Lower leg skin (tissue), 4 donors: Measurements from ENCODE around the gene CRYAB. TPM values are rescaled to one million over a fixed set of nuclear protein-coding genes. Genes with fewer than 3 reads are reported as not detected.

Experiments
- DNase-seq, 2 donors: peaks; one replicate each; pipeline ENCODE4 v3.0.0-alpha.2; 2019; ENCODE audit warnings: low spot score in 2 of 2
- H3K4me3 ChIP-seq: fragments of 200-600 bp; sonication (generic); 2 replicates; pipeline ENCODE4 v1.5.1; 2017; ENCODE audit warnings: mild to moderate bottlenecking, low read depth; ENCODE audit not compliant: poor library complexity, severe bottlenecking
- CTCF ChIP-seq, 3 donors: fragments of 450-650 bp; IDR thresholded peaks; one replicate each; pipeline ENCODE4 v1.5.1; 2016; ENCODE audit warnings: antibody characterized with exemption in 3 of 3, mild to moderate bottlenecking in 3 of 3, moderate library complexity in 2 of 3
- POLR2A ChIP-seq, 2 donors: fragments of 450-650 bp; IDR thresholded peaks; one replicate each; pipeline ENCODE4 v1.6.1; 2016 to 2017; ENCODE audit warnings: antibody characterized with exemption in 2 of 2, mild to moderate bottlenecking in 1 of 2, moderate library complexity in 1 of 2
- WGBS, 2 donors: methylation state at CpG; one replicate each; pipeline ENCODE4 v1.1.5; 2018; 5-methylcytosine and 5-hydroxymethylcytosine counted together
- intact Hi-C: fragments of 100-400 bp; cut with DNase I; formaldehyde crosslinking; loops from one replicate; pipeline ENCODE4 v1.15.0; 2023; ENCODE audit warnings: low total_unique reads
- total RNA-seq, 4 donors: library from RNA; depleted of rRNA; stranded (reverse); fragments of >200 nt; gene quantifications; one replicate each; pipeline ENCODE4 v1.1.0, GENCODE V29; 2016

The CRYAB gene
- total RNA-seq, 4 donors from 2014 or later: 130 to 209 (median 200) TPM

- no peak for TF ChIP-seq POLR2A (IDR thresholded peaks at IDR 0.05)
- TF ChIP-seq CTCF (IDR thresholded peaks at IDR 0.05): no peak
- no peak overlapping the region for H3K4me3 ChIP-seq
- no peak for DNase-seq
- intact Hi-C loops: no loop called here
- 63 to 65% methylated on average over 7 of the region's 7 CpGs for WGBS, 2 donors
Measured at GRCh38 chr11:111949519-111950426, 38.2 kb upstream of the CRYAB start.

GRCh38 chr11:111947143-111947542 is 35.6 kb upstream of the CRYAB start:
- no peak for TF ChIP-seq CTCF (IDR thresholded peaks at IDR 0.05)
- no peak overlapping the region for H3K4me3 ChIP-seq
- DNase-seq: no peak
- intact Hi-C loops: no loop called here

GRCh38 chr11:111946499-111946898 is 34.9 kb upstream of the CRYAB start:
- DNase-seq: no peak
- TF ChIP-seq CTCF (IDR thresholded peaks at IDR 0.05) (no peak), POLR2A (IDR thresholded peaks at IDR 0.05) (no peak)
- H3K4me3 ChIP-seq: no peak overlapping the region
- intact Hi-C loops: no loop called here
- WGBS, 2 donors: 82 to 89% methylated on average over 3 of the region's 3 CpGs

- H3K4me3 ChIP-seq: no peak overlapping the region
- DNase-seq: no peak
- intact Hi-C loops: no loop called here
- 41 to 57% methylated on average over 1 of the region's 1 CpG for whole genome bisulfite sequencing, 2 donors
- TF ChIP-seq CTCF (IDR thresholded peaks at IDR 0.05): no peak
- TF ChIP-seq POLR2A (IDR thresholded peaks at IDR 0.05): no peak
Measured at GRCh38 chr11:111945198-111945597, 33.6 kb upstream of the CRYAB start.

- no peak for DNase-seq
- WGBS, 2 donors: 51 to 56% methylated on average over 5 of the region's 5 CpGs
- intact Hi-C loops: no loop called here
Measured at GRCh38 chr11:111944651-111945051, 33.1 kb upstream of the CRYAB start.

More at GRCh38 chr11:111944651-111945051, 33.1 kb upstream of the CRYAB start:
- no peak overlapping the region for H3K4me3 ChIP-seq
- TF ChIP-seq CTCF (IDR thresholded peaks at IDR 0.05): no peak
- TF ChIP-seq POLR2A (IDR thresholded peaks at IDR 0.05): no peak
